ENCODE results near the gene CCNE1.
"Not testable (repeated sequence)": the region's sequence is repeated elsewhere in the genome, so short reads cannot be mapped to it uniquely, and the experiment has no call there.

The CCNE1 gene

GRCh38 chr19:29823581-29824330 is 12.0 kb downstream of the CCNE1 start:
- H3K9ac ChIP-seq (ENCODE audit: low read length) = no peak overlapping the region
- H3K27ac ChIP-seq (ENCODE audit: low read depth, low read length) = no peak overlapping the region
- no peaks in the 10 kb centered on the region for H3K9me3 ChIP-seq (ENCODE audit: low read length)
- H3K4me3 ChIP-seq (ENCODE audit: low read depth in 1 of 2, low read length in 2 of 2) = no peak overlapping the region
- H3K27me3 ChIP-seq (ENCODE audit: control insufficient read depth in 1 of 2, insufficient read depth in 2 of 2, low read length in 2 of 2) = no peaks in the 10 kb centered on the region
- no peaks in the 10 kb centered on the region for H3K36me3 ChIP-seq (ENCODE audit: insufficient read depth, low read length)
- H3K4me1 ChIP-seq (ENCODE audit: insufficient read depth, low read length) = no peaks in the 10 kb centered on the region

- not testable (repeated sequence) for H3K4me1 ChIP-seq (ENCODE audit: insufficient read depth, low read length); H3K27me3 ChIP-seq (ENCODE audit: control insufficient read depth in 1 of 2, insufficient read depth in 2 of 2, low read length in 2 of 2); H3K36me3 ChIP-seq (ENCODE audit: insufficient read depth, low read length); H3K9me3 ChIP-seq (ENCODE audit: low read length); H3K27ac ChIP-seq (ENCODE audit: low read depth, low read length); H3K4me3 ChIP-seq (ENCODE audit: low read depth in 1 of 2, low read length in 2 of 2); H3K9ac ChIP-seq (ENCODE audit: low read length)
Measured at GRCh38 chr19:29825263-29825662, 13.5 kb downstream of the CCNE1 start.

GRCh38 chr19:29831041-29831548 is 19.3 kb downstream of the CCNE1 start:
- Histone ChIP-seq H3K9me3 (ENCODE audit: low read length) (no peaks in the 10 kb centered on the region), H3K27ac (ENCODE audit: low read depth, low read length) (no peak overlapping the region), H3K4me1 (ENCODE audit: insufficient read depth, low read length) (no peaks in the 10 kb centered on the region), H3K4me3 (ENCODE audit: low read depth in 1 of 2, low read length in 2 of 2) (no peak overlapping the region), H3K9ac (ENCODE audit: low read length) (no peak overlapping the region), H3K36me3 (ENCODE audit: insufficient read depth, low read length) (no peaks in the 10 kb centered on the region), H3K27me3 (ENCODE audit: control insufficient read depth in 1 of 2, insufficient read depth in 2 of 2, low read length in 2 of 2) (no peaks in the 10 kb centered on the region)

- H3K27me3 ChIP-seq (ENCODE audit: control insufficient read depth in 1 of 2, insufficient read depth in 2 of 2, low read length in 2 of 2) = no peaks in the 10 kb centered on the region
- no peak overlapping the region for H3K4me3 ChIP-seq (ENCODE audit: low read depth in 1 of 2, low read length in 2 of 2)
- no peaks in the 10 kb centered on the region for H3K36me3 ChIP-seq (ENCODE audit: insufficient read depth, low read length)
- no peaks in the 10 kb centered on the region for H3K9me3 ChIP-seq (ENCODE audit: low read length)
- no peak overlapping the region for H3K9ac ChIP-seq (ENCODE audit: low read length)
- H3K4me1 ChIP-seq (ENCODE audit: insufficient read depth, low read length) = no peaks in the 10 kb centered on the region
- H3K27ac ChIP-seq (ENCODE audit: low read depth, low read length) = no peak overlapping the region
Measured at GRCh38 chr19:29831686-29832085, 19.9 kb downstream of the CCNE1 start.

- Histone ChIP-seq H3K9ac (ENCODE audit: low read length) (no peak overlapping the region), H3K4me1 (ENCODE audit: insufficient read depth, low read length) (no peaks in the 10 kb centered on the region), H3K4me3 (ENCODE audit: low read depth in 1 of 2, low read length in 2 of 2) (no peak overlapping the region), H3K9me3 (ENCODE audit: low read length) (no peaks in the 10 kb centered on the region), H3K27me3 (ENCODE audit: control insufficient read depth in 1 of 2, insufficient read depth in 2 of 2, low read length in 2 of 2) (no peaks in the 10 kb centered on the region), H3K36me3 (ENCODE audit: insufficient read depth, low read length) (no peaks in the 10 kb centered on the region), H3K27ac (ENCODE audit: low read depth, low read length) (no peak overlapping the region)
Measured at GRCh38 chr19:29832801-29833200, 21.0 kb downstream of the CCNE1 start.

- H3K4me1 ChIP-seq (ENCODE audit: insufficient read depth, low read length) = no peaks in the 10 kb centered on the region
- H3K27me3 ChIP-seq (ENCODE audit: control insufficient read depth in 1 of 2, insufficient read depth in 2 of 2, low read length in 2 of 2) = no peaks in the 10 kb centered on the region
- H3K27ac ChIP-seq (ENCODE audit: low read depth, low read length) = no peak overlapping the region
- no peak overlapping the region for H3K9ac ChIP-seq (ENCODE audit: low read length)
- no peaks in the 10 kb centered on the region for H3K9me3 ChIP-seq (ENCODE audit: low read length)
- no peak overlapping the region for H3K4me3 ChIP-seq (ENCODE audit: low read depth in 1 of 2, low read length in 2 of 2)
- H3K36me3 ChIP-seq (ENCODE audit: insufficient read depth, low read length) = no peaks in the 10 kb centered on the region
Measured at GRCh38 chr19:29833614-29834261, 21.9 kb downstream of the CCNE1 start.

- Histone ChIP-seq H3K27ac (ENCODE audit: low read depth, low read length) (no peak overlapping the region), H3K4me1 (ENCODE audit: insufficient read depth, low read length) (no peaks in the 10 kb centered on the region), H3K9ac (ENCODE audit: low read length) (no peak overlapping the region), H3K4me3 (ENCODE audit: low read depth in 1 of 2, low read length in 2 of 2) (no peak overlapping the region), H3K36me3 (ENCODE audit: insufficient read depth, low read length) (no peaks in the 10 kb centered on the region), H3K9me3 (ENCODE audit: low read length) (no peaks in the 10 kb centered on the region), H3K27me3 (ENCODE audit: control insufficient read depth in 1 of 2, insufficient read depth in 2 of 2, low read length in 2 of 2) (no peaks in the 10 kb centered on the region)
Measured at GRCh38 chr19:29834991-29835846, 23.4 kb downstream of the CCNE1 start.

- no peaks in the 10 kb centered on the region for H3K27me3 ChIP-seq (ENCODE audit: control insufficient read depth in 1 of 2, insufficient read depth in 2 of 2, low read length in 2 of 2)
Measured at GRCh38 chr19:29836409-29836825, 24.6 kb downstream of the CCNE1 start.

GRCh38 chr19:29837448-29837981 is 25.7 kb downstream of the CCNE1 start:
- Histone ChIP-seq H3K4me1 (ENCODE audit: insufficient read depth, low read length) (no peaks in the 10 kb centered on the region), H3K4me3 (ENCODE audit: low read depth in 1 of 2, low read length in 2 of 2) (no peak overlapping the region), H3K36me3 (ENCODE audit: insufficient read depth, low read length) (no peaks in the 10 kb centered on the region), H3K27me3 (ENCODE audit: control insufficient read depth in 1 of 2, insufficient read depth in 2 of 2, low read length in 2 of 2) (no peaks in the 10 kb centered on the region), H3K9ac (ENCODE audit: low read length) (no peak overlapping the region), H3K9me3 (ENCODE audit: low read length) (no peaks in the 10 kb centered on the region), H3K27ac (ENCODE audit: low read depth, low read length) (no peak overlapping the region)

More at GRCh38 chr19:29836409-29836825, 24.6 kb downstream of the CCNE1 start:
- Histone ChIP-seq H3K27ac (ENCODE audit: low read depth, low read length) (no peak overlapping the region), H3K9me3 (ENCODE audit: low read length) (no peaks in the 10 kb centered on the region), H3K9ac (ENCODE audit: low read length) (no peak overlapping the region), H3K36me3 (ENCODE audit: insufficient read depth, low read length) (no peaks in the 10 kb centered on the region), H3K4me3 (ENCODE audit: low read depth in 1 of 2, low read length in 2 of 2) (no peak overlapping the region), H3K4me1 (ENCODE audit: insufficient read depth, low read length) (no peaks in the 10 kb centered on the region)

- no peak overlapping the region for H3K9ac ChIP-seq (ENCODE audit: low read length)
- H3K9me3 ChIP-seq (ENCODE audit: low read length) = no peaks in the 10 kb centered on the region
- no peaks in the 10 kb centered on the region for H3K36me3 ChIP-seq (ENCODE audit: insufficient read depth, low read length)
- no peaks in the 10 kb centered on the region for H3K27me3 ChIP-seq (ENCODE audit: control insufficient read depth in 1 of 2, insufficient read depth in 2 of 2, low read length in 2 of 2)
- H3K4me3 ChIP-seq (ENCODE audit: low read depth in 1 of 2, low read length in 2 of 2) = no peak overlapping the region
- H3K27ac ChIP-seq (ENCODE audit: low read depth, low read length) = no peak overlapping the region
- peaks cover 4% of the 10 kb centered on the region for H3K4me1 ChIP-seq (ENCODE audit: insufficient read depth, low read length)
Measured at GRCh38 chr19:29837996-29838395, 26.2 kb downstream of the CCNE1 start.
